Right lobe of liver (tissue), 6 donors: ENCODE data around the gene STXBP2. TPM values are rescaled to one million over a fixed set of nuclear protein-coding genes. Genes with fewer than 3 reads are reported as not detected.

Experiments
- ATAC-seq, 4 donors: fragments of 200-7000 bp; cut with Tn5 transposase; one replicate each; pipeline ENCODE4 v1.9.1; 2020; ENCODE audit warnings: mild to moderate bottlenecking in 4 of 4, moderate library complexity in 4 of 4
- DNase-seq, 3 donors: peaks; one replicate each; pipeline ENCODE4 v3.0.0-alpha.2; 2020
- H3K27ac ChIP-seq, 3 donors: fragments of 200-600 bp; one replicate each; pipeline ENCODE4 v1.8.0; 2022
- H3K27me3 ChIP-seq, 2 donors: fragments of 200-600 bp; one replicate each; pipeline ENCODE4 v1.8.0; 2022
- H3K36me3 ChIP-seq, 4 donors: fragments of 200-600 bp; sonication (generic) in 1 of 4; one replicate each; pipeline versions ENCODE4 v1.5.1 to v1.8.0; 2017 to 2022; ENCODE audit warnings: control low read depth in 1 of 4
- H3K4me1 ChIP-seq, 4 donors: fragments of 200-600 bp; sonication (generic) in 1 of 4; one replicate each; pipeline versions ENCODE4 v1.5.1 to v1.8.0; 2017 to 2022; ENCODE audit warnings: control low read depth in 1 of 4
- H3K4me3 ChIP-seq, 3 donors: fragments of 200-600 bp; one replicate each; pipeline ENCODE4 v1.8.0; 2022
- H3K9me3 ChIP-seq, 4 donors: fragments of 200-600 bp; sonication (generic) in 1 of 4; one replicate each; pipeline versions ENCODE4 v1.5.1 to v1.8.0; 2017 to 2022; ENCODE audit warnings: control low read depth in 1 of 4
- POLR2A ChIP-seq: fragments of 450-650 bp; IDR thresholded peaks from one replicate; pipeline ENCODE4 v1.6.1; 2017; ENCODE audit warnings: antibody characterized with exemption, mild to moderate bottlenecking
- WGBS: methylation state at CpG from one replicate; pipeline ENCODE4 v1.1.6; 2018; ENCODE audit warnings: low coverage, low lambda C conversion rate; ENCODE audit not compliant: insufficient coverage; ENCODE audit errors: missing lambda C conversion rate; 5-methylcytosine and 5-hydroxymethylcytosine counted together
- intact Hi-C, 2 donors: fragments of 100-400 bp; cut with DNase I; formaldehyde crosslinking; loops; one replicate each; pipeline versions ENCODE4 v1.11.2 to v1.14.1; 2022
- total RNA-seq, 6 experiments: library from RNA; depleted of rRNA in 2 of 6; stranded (reverse); fragments of >200 nt in 2 of 6; fragmentation: NEBNext Ultra II Directional in 3 of 6; extraction: Animal tissue kit (Norgen Biotek cat#: 25700) in 3 of 6; gene quantifications; one replicate each; pipeline versions ENCODE4 v1.1.0 to v1.2.4, GENCODE V29; 2016 to 2023
- TF ChIP-seq, protein P1 (sequence below), 4 donors: fragments of 200-600 bp in 3 of 4; fragments of 450-650 bp in 1 of 4; IDR thresholded peaks; one replicate each; pipeline versions ENCODE4 v1.5.1 to v1.8.0; 2016 to 2022; ENCODE audit warnings: antibody characterized with exemption in 4 of 4, mild to moderate bottlenecking in 2 of 4
- donor health status: DM: no; HTN: yes; CAD: no.
- donor health status: DM: no; HTN: no; CAD: no.
- donor health status: DM: no; HTN: no; CAD: no.
- donor health status: DM: no; HTN: yes; CAD: no.
- donor health status: DM: no; HTN: yes; CAD: no.

The STXBP2 gene
- total RNA-seq, 6 experiments from 2014 or later: 27.5 to 45.7 (median 39.1) TPM

- WGBS: 81% methylated on average over 3 of the region's 16 CpGs
- Histone ChIP-seq H3K4me1 (peaks cover 0 to 4% (median 0%) of the 10 kb centered on the region in 4 donors), H3K36me3 (no peaks in the 10 kb centered on the region), H3K27ac (peak overlapping the region in 1 of 3 donors; percentile 77), H3K4me3 (peak overlapping the region; percentile 77 to 82 (median 79)), H3K27me3 (no peaks in the 10 kb centered on the region), H3K9me3 (no peaks in the 10 kb centered on the region)
- DNase-seq (peak in 1 of 3 donors; percentile 56), ATAC-seq (no peak)
- no peak for TF ChIP-seq POLR2A
- TF ChIP-seq, protein P1, sequence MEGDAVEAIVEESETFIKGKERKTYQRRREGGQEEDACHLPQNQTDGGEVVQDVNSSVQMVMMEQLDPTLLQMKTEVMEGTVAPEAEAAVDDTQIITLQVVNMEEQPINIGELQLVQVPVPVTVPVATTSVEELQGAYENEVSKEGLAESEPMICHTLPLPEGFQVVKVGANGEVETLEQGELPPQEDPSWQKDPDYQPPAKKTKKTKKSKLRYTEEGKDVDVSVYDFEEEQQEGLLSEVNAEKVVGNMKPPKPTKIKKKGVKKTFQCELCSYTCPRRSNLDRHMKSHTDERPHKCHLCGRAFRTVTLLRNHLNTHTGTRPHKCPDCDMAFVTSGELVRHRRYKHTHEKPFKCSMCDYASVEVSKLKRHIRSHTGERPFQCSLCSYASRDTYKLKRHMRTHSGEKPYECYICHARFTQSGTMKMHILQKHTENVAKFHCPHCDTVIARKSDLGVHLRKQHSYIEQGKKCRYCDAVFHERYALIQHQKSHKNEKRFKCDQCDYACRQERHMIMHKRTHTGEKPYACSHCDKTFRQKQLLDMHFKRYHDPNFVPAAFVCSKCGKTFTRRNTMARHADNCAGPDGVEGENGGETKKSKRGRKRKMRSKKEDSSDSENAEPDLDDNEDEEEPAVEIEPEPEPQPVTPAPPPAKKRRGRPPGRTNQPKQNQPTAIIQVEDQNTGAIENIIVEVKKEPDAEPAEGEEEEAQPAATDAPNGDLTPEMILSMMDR (IDR thresholded peaks at IDR 0.05): no peak
- intact Hi-C loops: no loop called here
Measured at GRCh38 chr19:7636317-7636690, 606 bp upstream of the STXBP2 start.

DNA sequence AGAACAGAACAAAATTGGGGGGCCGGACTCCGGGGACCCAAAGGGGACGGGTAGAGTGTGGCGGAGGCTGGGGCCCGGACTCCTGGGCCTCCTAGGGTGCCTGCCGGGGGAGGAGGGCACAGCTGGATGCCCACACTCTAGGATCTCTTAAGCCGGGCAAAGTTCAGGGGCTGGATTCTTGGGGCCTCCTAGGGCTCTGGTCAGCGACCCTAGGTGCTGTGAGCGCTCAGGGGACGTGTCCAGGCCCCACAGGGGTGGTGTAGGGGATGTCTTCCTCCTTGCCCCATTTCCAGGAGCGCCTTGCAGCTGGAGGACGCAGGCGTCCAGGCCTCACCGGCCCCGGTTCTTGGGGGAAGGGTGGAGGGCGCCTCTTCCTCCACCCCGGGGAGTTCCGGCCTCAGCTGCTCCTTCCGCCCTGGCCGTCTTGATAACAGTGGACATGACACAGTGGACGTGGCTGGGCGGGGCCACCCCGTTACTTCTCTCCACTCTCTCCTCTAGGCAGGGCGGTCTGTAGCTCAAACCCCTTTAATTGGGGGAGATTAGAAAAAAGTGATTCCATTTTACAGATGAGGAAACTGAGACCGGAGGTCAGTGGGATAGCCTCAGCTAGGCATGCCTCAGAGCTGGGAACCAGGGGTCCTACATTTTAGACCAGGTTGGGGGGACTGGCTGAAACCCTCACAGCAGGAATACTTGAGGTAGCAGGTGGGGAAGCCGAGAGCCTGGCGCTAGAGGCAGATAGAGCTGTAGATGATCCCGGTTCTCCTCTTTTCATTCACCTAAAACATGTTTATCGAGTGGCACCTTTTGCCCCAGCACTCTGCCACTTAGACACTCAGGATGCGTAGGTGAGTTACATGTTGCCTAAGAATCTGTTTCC lies 705 bp downstream of the STXBP2 start:
- 52% methylated on average over 11 of the region's 30 CpGs for WGBS
- Histone ChIP-seq H3K27ac (peak overlapping the region; percentile 72 to 86 (median 77)), H3K36me3 (no peaks in the 10 kb centered on the region), H3K4me3 (peak overlapping the region; percentile 77 to 82 (median 79)), H3K4me1 (peaks cover 0 to 4% (median 0%) of the 10 kb centered on the region in 4 donors), H3K27me3 (no peaks in the 10 kb centered on the region), H3K9me3 (no peaks in the 10 kb centered on the region)
- TF ChIP-seq, protein P1 (IDR thresholded peaks at IDR 0.05): no peak
- TF ChIP-seq POLR2A: no peak
- ATAC-seq (peak; percentile 42 to 68 (median 62)), DNase-seq (peak; percentile 63 to 76 (median 71))
- intact Hi-C loops: no loop called here

DNA sequence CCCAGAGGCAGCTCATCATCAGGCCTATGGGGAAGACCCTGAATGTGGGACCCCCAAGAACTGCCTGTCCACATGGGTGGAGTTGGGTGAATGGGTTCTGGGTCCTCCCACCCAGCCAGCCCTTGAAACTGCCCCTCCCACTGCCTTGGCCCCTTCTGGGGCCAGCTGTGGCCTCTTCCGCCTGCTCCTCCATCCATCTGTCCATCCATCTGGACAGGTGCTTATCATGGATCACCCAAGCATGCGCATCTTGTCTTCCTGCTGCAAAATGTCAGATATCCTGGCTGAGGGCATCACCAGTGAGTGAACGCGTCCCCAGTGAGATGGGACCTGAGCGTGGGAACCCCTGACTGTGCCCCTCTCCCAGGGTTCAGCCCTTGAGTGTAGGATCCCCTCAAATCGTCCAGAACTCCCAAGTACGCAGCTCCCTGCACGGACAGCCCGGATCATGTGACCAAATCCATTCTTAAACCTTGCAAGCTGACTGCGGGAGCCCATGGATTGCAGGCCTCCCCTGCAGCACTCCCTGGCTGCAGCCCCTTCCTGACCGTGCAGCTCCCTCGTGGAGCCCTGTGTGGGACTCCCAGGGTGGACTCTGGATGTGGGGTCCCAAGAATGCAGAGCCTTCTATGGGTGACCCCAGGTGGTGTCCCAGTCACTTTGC lies 2.0 kb downstream of the STXBP2 start:
- no peaks in the 10 kb centered on the region for H3K27me3 ChIP-seq
- no peak for TF ChIP-seq POLR2A
- TF ChIP-seq, protein P1 (IDR thresholded peaks at IDR 0.05): no peak
- ATAC-seq (no peak), DNase-seq (no peak)
- no peak overlapping the region for H3K4me3 ChIP-seq
- intact Hi-C loops: no loop called here
- H3K9me3 ChIP-seq: no peaks in the 10 kb centered on the region
- H3K27ac ChIP-seq: no peak overlapping the region
- 84% methylated on average over 6 of the region's 12 CpGs for WGBS
- peaks cover 0 to 4% (median 0%) of the 10 kb centered on the region in 4 donors for H3K4me1 ChIP-seq
- H3K36me3 ChIP-seq: no peaks in the 10 kb centered on the region

DNA sequence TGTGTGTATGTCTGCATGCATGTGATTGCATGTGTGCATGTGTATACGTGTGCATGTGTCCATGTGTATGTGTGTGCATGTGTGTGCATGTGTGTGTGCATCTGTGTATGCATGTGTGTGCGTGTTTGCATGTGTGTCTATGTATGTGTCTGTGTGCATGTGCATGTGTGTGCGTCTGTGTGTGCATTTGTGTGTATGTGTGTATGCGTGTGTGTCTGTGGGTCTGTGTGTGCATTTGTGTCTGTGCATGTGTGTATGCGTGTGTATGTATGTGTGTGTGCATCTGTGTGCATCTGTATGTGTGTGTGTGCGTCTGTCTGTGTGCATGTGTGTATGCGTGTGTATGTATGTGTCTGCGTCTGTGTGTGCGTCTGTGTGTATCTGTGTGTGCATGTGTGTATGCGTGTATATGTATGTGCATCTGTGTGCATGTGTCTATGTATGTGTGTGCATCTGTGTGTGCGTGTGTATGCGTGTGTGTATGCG lies 3.0 kb downstream of the STXBP2 start:
- Histone ChIP-seq H3K4me3 (no peak overlapping the region), H3K9me3 (no peaks in the 10 kb centered on the region), H3K27me3 (no peaks in the 10 kb centered on the region), H3K27ac (no peak overlapping the region), H3K36me3 (no peaks in the 10 kb centered on the region), H3K4me1 (peaks cover 0 to 4% (median 0%) of the 10 kb centered on the region in 4 donors)
- ATAC-seq (no peak), DNase-seq (no peak)
- TF ChIP-seq, protein P1 (IDR thresholded peaks at IDR 0.05): no peak
- TF ChIP-seq POLR2A: no peak
- WGBS: 78% methylated on average over 5 of the region's 13 CpGs
- intact Hi-C loops: no loop called here
